GM18861 (cell line): Measurements from ENCODE around the gene VWA3B.
A peak's percentile ranks its signal among the peaks of the same experiment; 100 is the strongest.
"Not testable (repeated sequence)": the region's sequence is repeated elsewhere in the genome, so short reads cannot be mapped to it uniquely, and the experiment has no call there.

Source experiments
- ATAC-seq: cut with Tn5 transposase; IDR thresholded peaks from one replicate; pipeline ENCODE4 v1.9.1; 2021; ENCODE audit not compliant: unreplicated experiment

Gene VWA3B

DNA sequence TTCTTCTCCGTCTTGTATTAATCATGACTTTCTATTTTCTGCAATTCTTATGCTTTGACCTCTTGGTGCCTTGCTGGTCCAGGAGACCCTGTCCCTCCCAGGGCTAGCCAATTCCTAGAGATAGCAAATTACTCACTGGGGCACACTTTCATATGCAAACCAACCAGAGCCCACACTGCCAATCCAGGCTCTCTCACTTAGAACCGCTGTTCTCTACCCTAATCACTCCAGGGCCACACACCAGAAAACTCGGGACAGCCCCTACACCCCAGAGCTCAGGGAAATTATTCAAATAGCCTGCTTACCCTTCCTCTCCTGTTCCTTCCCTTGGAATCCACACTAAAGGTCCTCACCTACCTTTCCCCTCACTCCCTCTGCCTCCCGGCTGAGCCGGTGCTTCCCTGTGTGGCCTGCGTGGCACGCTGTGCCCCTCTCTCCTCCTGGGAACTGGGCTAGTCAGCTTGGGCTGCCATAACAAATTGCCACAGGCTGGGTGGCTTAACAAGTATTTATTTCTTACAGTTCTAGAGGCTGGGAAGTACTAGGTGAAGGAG, 41.7 kb downstream of the VWA3B start:
- ATAC-seq = no peak

GRCh38 chr2:98130073-98130472, 43.1 kb downstream of the VWA3B start:
- not testable (repeated sequence) for ATAC-seq

GRCh38 chr2:98134172-98135005, 47.4 kb downstream of the VWA3B start:
- peak; percentile 51 for ATAC-seq

- ATAC-seq = no peak
These were observed 50.2 kb downstream of the VWA3B start for GRCh38 chr2:98137196-98137595.

DNA sequence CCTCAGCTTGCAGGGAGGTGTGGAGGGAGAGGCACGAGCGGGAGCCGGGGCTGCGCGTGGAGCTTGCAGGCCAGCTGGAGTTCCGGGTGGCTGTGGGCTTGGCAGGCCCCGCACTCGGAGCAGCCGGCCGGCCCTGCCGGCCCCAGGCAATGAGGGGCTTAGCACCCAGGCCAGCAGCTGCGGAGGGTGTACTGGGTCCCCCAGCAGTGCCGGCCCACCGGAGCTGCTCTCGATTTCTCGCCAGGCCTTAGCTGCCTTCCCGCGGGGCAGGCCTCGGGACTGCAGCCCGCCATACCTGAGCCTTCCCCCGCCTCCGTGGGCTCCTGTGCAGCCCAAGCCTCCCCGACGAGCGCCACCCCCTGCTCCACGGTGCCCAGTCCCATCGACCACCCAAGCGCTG, 52.0 kb downstream of the VWA3B start:
- ATAC-seq = not testable (repeated sequence)

- ATAC-seq = no peak
These were observed 53.2 kb downstream of the VWA3B start for GRCh38 chr2:98140210-98140609.

DNA sequence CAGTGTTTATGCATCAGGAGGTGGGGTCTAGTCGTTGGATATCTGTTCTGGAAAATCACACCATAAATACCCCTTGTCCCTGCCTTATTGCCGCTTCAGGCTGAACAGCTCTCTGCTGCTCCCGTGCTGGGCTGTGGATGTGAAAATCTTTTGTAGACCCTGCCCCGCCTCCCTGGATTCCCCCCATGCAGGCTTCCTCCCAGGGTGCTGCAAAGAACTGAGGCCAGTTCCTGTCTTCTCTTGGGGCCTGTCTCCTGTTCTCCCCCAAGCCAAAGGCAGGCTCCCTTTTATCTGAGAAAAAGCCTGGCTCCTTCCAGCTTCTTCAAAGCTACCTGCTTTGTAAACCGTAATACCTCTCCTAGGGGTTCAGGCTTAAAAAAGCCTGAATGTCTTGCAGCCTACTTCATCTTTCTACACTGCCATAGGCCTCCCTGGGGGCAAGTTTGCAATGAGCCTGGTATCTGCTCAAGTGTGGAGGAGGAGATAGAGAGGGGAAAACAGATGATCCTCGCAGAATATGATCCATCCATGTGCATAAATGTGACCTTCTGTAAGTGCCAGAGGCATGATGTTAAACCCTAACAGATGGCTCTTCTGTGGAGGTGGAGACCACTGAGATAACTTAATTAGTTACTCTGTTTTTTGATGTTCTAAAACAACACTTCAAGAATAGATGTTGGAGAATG, 55.3 kb downstream of the VWA3B start:
- no peak for ATAC-seq

- no peak for ATAC-seq
These were observed 58.1 kb downstream of the VWA3B start for GRCh38 chr2:98145070-98145469.

DNA sequence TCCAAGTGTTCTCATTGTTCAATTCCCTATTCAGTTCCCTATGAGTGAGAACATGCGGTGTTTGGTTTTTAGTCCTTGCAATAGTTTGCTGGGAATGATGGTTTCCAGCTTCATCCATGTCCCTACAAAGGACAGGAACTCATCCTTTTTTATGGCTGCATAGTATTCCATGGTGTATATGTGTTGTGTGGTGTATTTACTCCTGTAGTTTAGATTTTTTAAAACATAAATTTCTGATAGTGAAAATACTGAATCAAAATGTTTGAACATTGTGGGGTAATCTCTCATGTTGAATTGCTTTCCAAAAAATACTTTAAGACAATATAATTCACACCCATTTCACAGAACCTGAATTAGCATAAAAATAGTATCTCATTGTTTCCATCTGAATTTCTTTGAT, 60.9 kb downstream of the VWA3B start:
- not testable (repeated sequence) for ATAC-seq

GRCh38 chr2:98148595-98149332, 61.8 kb downstream of the VWA3B start:
- no peak for ATAC-seq

GRCh38 chr2:98149333-98149697, 62.3 kb downstream of the VWA3B start:
- no peak for ATAC-seq

DNA sequence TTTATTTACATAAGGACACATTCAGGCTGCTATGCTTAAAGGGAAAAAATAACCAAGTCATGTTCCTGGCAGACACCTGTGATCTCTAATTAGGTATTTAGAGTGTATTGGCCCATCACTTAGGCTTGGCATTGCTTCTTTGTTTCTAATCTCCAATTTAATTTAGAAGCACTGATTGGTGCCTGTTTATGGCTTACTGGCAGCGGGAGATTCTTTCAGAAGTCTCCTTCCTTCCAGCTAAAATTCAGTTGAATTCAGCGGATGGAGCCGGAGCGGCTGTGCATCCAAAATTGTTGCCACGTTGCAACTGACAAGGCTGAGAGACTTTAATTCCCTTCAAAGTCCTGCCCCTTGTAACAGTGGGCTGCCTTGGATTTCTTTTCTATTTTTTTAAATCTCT, 66.5 kb downstream of the VWA3B start:
- no peak for ATAC-seq

DNA sequence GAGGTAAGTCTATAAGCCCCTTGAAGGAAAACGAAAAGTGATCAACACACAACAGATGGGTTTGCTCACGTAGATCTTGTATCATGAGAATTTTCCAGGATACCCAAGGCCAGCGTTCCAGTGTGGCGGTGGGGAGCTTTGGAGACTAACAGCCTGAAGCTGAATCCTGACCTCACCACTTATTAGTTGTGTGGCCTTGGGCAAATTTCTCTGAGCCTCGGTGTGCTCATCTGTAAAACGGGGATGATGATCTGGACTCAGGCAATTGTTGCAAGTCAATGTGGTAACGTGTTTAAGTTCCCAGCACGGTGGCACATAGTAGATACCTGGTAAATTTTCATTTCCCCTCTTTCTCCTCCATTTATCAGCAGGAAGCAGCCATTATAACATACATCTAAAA, 68.3 kb downstream of the VWA3B start:
- no peak for ATAC-seq

DNA sequence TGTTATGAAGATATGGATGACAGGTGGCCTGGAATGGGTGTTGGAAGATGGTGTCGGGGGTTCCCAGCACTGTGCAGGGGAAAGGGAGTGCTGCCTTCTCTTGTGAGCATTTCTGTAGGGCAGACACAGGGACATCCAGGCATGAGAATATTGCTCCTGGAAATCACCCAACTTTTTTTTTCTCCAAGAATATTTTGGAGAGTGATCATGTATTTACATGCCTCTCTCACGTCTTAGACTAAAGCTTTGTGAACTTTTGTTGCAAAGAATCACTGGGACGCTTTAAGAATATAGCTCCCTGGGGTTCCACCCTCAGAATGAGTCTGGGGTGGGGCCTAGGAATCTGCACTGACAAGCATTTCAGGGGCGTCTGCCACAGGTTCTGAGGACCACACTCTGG, 68.7 kb downstream of the VWA3B start:
- ATAC-seq = no peak

GRCh38 chr2:98156304-98156703, 69.3 kb downstream of the VWA3B start:
- ATAC-seq = no peak

DNA sequence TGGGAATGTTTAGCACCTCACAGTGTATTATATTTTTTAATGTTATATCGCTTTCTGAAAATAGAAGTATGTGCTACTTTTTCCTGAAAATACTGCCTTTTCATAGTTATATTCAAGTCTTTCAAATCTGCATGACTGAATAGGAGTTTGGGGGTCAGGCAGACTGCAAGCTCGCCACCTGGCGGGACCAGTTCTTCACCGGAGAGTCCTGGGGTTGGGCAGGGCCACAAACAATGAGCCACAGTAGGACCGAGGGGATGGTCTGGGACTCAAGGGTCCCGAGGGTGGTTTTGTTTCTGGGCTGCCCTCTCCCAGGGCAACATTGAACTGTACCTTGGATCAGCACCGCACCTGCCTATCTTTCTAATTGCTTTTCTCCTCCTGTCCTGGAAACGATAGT, 70.6 kb downstream of the VWA3B start:
- no peak for ATAC-seq

DNA sequence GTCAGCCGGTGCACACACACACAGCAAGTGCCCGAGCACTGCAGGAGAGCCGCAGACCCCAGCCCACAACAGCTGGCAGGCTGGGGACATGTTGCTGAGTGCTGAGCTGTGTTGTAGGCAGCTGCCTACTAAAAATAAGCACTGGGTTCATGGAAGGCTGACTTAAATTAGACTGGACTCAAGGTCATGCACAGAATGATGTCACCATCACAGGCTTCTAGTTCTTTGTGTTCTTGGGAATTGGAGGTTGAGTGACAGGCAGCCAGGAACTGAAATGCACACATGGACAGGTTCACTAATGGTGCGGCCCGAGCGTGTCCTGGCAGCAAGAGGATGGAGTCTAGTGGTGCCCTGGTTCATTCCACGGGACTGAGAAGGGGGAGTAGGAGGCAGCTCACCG, 71.3 kb downstream of the VWA3B start:
- ATAC-seq = no peak

DNA sequence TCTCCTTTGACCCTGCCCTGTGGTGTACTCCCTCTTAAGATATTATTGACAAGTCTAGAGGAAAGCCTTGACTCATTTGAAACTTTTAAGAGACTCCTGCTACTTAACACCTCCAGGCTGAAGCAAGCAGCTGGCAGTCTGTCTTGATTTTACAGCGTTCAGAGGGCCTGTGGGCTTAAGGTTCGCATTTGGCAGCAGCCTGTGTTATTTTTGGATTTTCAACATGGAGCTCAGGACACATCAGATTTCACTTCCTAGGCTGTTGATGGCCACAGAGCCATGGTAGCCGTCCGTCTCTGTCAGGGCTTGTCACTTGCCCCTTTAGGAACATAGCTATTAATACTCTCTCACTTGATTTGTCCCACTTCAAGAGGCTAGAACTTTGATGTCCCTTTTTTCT, 73.6 kb downstream of the VWA3B start:
- ATAC-seq = no peak

DNA sequence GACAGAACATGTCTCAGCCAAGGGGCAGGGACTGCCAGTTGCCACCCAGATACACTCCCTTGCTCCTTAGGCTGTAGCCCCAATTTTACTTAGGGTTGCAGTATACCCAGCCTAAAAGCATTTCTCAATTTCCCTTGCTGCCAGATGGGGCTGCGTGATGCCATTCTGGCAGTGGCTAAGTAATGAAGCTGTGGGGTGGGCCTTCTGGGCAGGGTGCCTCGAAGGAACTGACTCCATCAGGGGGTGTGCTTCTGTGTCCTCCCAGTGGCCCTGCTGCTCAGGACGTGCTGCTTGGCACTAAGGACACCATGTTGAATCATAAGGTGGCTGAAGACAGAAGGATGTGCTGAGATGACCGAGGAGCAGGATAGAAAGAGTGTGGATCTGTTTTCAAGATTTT, 74.2 kb downstream of the VWA3B start:
- no peak for ATAC-seq

DNA sequence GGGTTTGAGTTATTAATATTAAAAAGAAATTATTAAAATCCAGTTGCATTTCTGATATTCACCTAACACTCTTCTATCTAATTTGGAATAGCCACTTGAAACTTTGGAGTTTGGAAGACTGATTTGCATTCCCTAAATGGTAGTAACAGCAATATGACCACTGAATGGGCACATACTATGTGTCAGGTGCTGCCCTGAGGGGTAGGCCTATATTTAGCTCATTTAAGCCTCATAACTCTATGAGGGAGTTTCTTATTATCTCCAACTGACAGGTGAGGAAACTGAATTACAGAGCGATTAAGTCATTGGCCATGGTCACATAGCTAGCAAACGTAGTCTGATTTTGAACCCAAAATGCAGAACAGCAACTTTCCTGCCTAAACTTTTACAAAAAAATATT, 77.3 kb downstream of the VWA3B start:
- ATAC-seq = no peak

DNA sequence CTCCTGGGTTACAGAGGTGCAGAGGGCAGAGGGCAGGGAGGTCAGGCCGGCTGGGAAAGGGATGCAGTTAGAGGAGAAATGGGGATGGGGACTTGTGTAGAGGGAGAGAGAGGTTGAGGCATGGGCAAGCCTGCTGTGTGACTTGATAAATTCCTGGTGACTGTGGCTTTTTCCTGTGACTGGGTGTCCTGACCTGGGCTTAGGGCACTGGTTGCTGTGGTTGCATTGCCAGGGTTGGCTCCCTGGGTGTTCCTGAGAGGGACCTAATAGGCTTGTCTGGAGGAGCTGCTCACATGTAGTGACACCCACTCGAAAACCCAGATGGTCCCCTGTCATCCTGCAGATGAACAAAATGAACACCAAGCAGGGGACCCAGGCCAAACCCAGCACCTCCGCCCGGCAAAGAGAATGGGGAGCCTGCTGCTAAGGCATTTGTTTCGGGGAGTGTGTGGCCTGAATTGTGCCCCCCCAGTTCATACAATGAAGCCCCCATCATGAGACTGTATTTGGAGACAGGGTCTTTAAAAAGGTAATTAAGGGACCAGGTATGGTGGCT, 78.6 kb downstream of the VWA3B start:
- no peak for ATAC-seq
